ENCODE measurements around the gene PARD3B.

PARD3B gene

GRCh38 chr2:204664708-204665121 lies 119.4 kb downstream of the PARD3B start:
- no peak for DNase-seq

- no peak for DNase-seq
Measured at GRCh38 chr2:204665207-204665606, 119.9 kb downstream of the PARD3B start.

- DNase-seq = no peak
Measured at GRCh38 chr2:204665771-204666170, 120.5 kb downstream of the PARD3B start.

- DNase-seq = no peak
Measured at GRCh38 chr2:204667990-204668389, 122.7 kb downstream of the PARD3B start.

- no peak for DNase-seq
Measured at GRCh38 chr2:204669382-204669781, 124.1 kb downstream of the PARD3B start.

GRCh38 chr2:204670124-204670523 lies 124.8 kb downstream of the PARD3B start:
- no peak for DNase-seq

GRCh38 chr2:204670756-204671155 lies 125.5 kb downstream of the PARD3B start:
- no peak for DNase-seq

GRCh38 chr2:204672772-204673171 lies 127.5 kb downstream of the PARD3B start:
- DNase-seq = no peak

- DNase-seq = no peak
Measured at GRCh38 chr2:204673877-204674276, 128.6 kb downstream of the PARD3B start.

- DNase-seq = no peak
Measured at GRCh38 chr2:204678031-204678430, 132.8 kb downstream of the PARD3B start.

- no peak for DNase-seq
Measured at GRCh38 chr2:204680576-204680975, 135.3 kb downstream of the PARD3B start.

- DNase-seq = no peak
Measured at GRCh38 chr2:204681412-204681811, 136.1 kb downstream of the PARD3B start.

- no peak for DNase-seq
Measured at GRCh38 chr2:204683384-204683783, 138.1 kb downstream of the PARD3B start.

GRCh38 chr2:204686406-204686805 lies 141.1 kb downstream of the PARD3B start:
- DNase-seq = no peak

- DNase-seq = no peak
Measured at GRCh38 chr2:204687776-204688175, 142.5 kb downstream of the PARD3B start.

GRCh38 chr2:204691911-204692510 lies 146.7 kb downstream of the PARD3B start:
- peak in 1 of 2 donors; percentile 3 for DNase-seq

GRCh38 chr2:204692790-204693189 lies 147.5 kb downstream of the PARD3B start:
- DNase-seq = no peak

- DNase-seq = no peak
Measured at GRCh38 chr2:204693262-204693661, 148.0 kb downstream of the PARD3B start.

GRCh38 chr2:204695506-204695905 lies 150.2 kb downstream of the PARD3B start:
- DNase-seq = no peak

GRCh38 chr2:204696124-204696523 lies 150.8 kb downstream of the PARD3B start:
- DNase-seq = no peak

- no peak for DNase-seq
Measured at GRCh38 chr2:204705243-204705932, 160.1 kb downstream of the PARD3B start.

GRCh38 chr2:204706939-204707338 lies 161.7 kb downstream of the PARD3B start:
- DNase-seq = no peak

- no peak for DNase-seq
Measured at GRCh38 chr2:204713211-204713610, 167.9 kb downstream of the PARD3B start.

- no peak for DNase-seq
Measured at GRCh38 chr2:204715361-204715760, 170.1 kb downstream of the PARD3B start.

- DNase-seq = no peak
Measured at GRCh38 chr2:204717591-204717990, 172.3 kb downstream of the PARD3B start.

Data from bone marrow (tissue), 2 donors.